Coronary artery (tissue), 2 donors: ENCODE data around the gene TMEM141.

ENCODE experiments used
- DNase-seq: peaks from one replicate; pipeline ENCODE4 v3.0.0-alpha.2; 2017; ENCODE audit warnings: low spot score
- H3K27ac ChIP-seq, 2 donors: fragments of 200-600 bp; sonication (generic); one replicate each; pipeline ENCODE4 v1.5.1; 2016 to 2019
- H3K4me3 ChIP-seq: fragments of 200-600 bp; sonication (generic); 2 replicates; pipeline ENCODE4 v1.5.1; 2016; ENCODE audit warnings: mild to moderate bottlenecking, moderate library complexity
- CTCF ChIP-seq: fragments of 200-600 bp; sonication (generic); IDR thresholded peaks from one replicate; pipeline ENCODE4 v1.5.1; 2019; ENCODE audit warnings: antibody characterized with exemption

The TMEM141 gene

GRCh38 chr9:136807281-136808074, 16.3 kb downstream of the TMEM141 start, which contains the start of gene RABL6:
RABL6 (plus strand) TSS chr9:136807948; CDS start chr9:136808197, 249 bp downstream.
- no peak for TF ChIP-seq CTCF
- Histone ChIP-seq H3K4me3 (peak within 1 kb of the TSS; percentile 89), H3K27ac (peak within 1 kb of the TSS; percentile 78 to 93)
- peak; percentile 86 for DNase-seq

GRCh38 chr9:136808075-136808805, 17.1 kb downstream of the TMEM141 start:
- Histone ChIP-seq H3K4me3 (peak overlapping the region; percentile 89), H3K27ac (peak overlapping the region; percentile 49 to 93)
- no peak for DNase-seq
- no peak for TF ChIP-seq CTCF

GRCh38 chr9:136808806-136809158, 17.6 kb downstream of the TMEM141 start:
- no peak overlapping the region for H3K27ac ChIP-seq
- H3K4me3 ChIP-seq: peak overlapping the region; percentile 89
- DNase-seq: no peak
- no peak for TF ChIP-seq CTCF

- H3K27ac ChIP-seq: no peak overlapping the region
- no peak for TF ChIP-seq CTCF
- no peak for DNase-seq
- H3K4me3 ChIP-seq: no peak overlapping the region
Observed at GRCh38 chr9:136814725-136815421, 23.7 kb downstream of the TMEM141 start.

- no peak for DNase-seq
- no peak for TF ChIP-seq CTCF
- Histone ChIP-seq H3K4me3 (no peak overlapping the region), H3K27ac (no peak overlapping the region)
Observed at GRCh38 chr9:136815422-136815782, 24.3 kb downstream of the TMEM141 start.

GRCh38 chr9:136820971-136821825, 30.1 kb downstream of the TMEM141 start:
- no peak for TF ChIP-seq CTCF

More at GRCh38 chr9:136820971-136821825, 30.1 kb downstream of the TMEM141 start:
- no peak for DNase-seq
- Histone ChIP-seq H3K27ac (no peak overlapping the region), H3K4me3 (peak overlapping the region; percentile 68)
